Measurements from ENCODE around the gene ANKRD63. TPM values are rescaled to one million over a fixed set of nuclear protein-coding genes. Genes with fewer than 3 reads are reported as not detected.

ANKRD63 gene
- 0.04 TPM for polyA plus RNA-seq (2013, experiment 1 of 2)
- 0.06 TPM for polyA plus RNA-seq (2013, experiment 2 of 2)

DNA sequence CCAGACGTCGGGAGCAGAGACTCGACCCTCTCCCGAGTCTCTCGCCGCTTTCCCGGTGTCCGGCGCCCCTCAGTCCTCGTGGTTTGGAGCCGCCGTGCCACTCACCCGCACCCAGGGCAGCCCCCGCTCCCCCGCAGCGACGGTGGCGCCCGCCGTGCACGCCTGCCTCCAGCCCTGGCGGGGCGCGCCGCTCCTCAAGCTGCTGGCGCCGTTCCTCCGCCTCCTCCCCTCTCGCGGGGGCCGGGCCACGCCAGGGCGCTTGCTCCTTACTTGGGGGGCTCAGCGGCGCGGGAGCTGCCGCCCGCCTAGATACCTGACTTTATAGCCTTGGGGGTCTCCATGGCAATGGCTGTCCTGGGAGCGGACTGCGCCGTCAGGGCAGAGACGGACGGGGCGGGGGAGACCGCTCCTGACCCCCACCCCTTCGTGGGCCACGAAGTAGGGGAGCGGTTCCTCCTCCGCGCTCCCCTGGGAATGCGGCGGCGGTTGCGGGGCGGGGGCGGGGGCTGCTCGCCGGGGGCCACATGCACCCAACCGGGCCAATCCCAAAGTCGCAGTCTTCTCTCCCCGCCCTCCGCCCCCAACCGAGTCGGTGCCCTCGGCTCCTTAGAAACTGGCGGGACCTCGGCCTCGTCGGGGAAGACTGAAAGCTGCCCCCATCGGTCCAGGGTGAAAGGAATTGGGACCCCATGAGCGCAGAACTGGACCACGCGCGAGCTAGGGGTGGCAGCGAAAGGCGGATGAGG is at the start of gene ANKRD63:
Gene ANKRD63 (minus strand): TSS at position 196 of the 746 bp plus-strand sequence. CDS start 478 bp downstream, outside the sequence.
- Histone ChIP-seq H3K27me3 (ENCODE audit: insufficient read depth, low read length, poor library complexity) (peaks cover 21% of the 10 kb centered on the region), H3K4me3 (ENCODE audit: low read length) (no peak within 1 kb of the TSS), H2BK120ac (ENCODE audit: low read depth, low read length) (no peak within 1 kb of the TSS), H2AK5ac (ENCODE audit: low read length) (no peak within 1 kb of the TSS), H3K36me3 (ENCODE audit: control insufficient read depth, insufficient read depth, low read length) (no peaks in the 10 kb centered on the region), H2BK5ac (ENCODE audit: low read length) (no peak within 1 kb of the TSS), H3K4me1 (ENCODE audit: control insufficient read depth, low read depth, low read length) (peaks cover 17% of the 10 kb centered on the region), H4K5ac (ENCODE audit: low read length) (no peak within 1 kb of the TSS), H4K8ac (ENCODE audit: low read depth, low read length) (no peak within 1 kb of the TSS), H3K56ac (ENCODE audit: low read length) (peak within 1 kb of the TSS; percentile 76), H3K18ac (ENCODE audit: low read length) (no peak within 1 kb of the TSS), H3K27ac (ENCODE audit: low read depth, low read length) (no peak within 1 kb of the TSS), H3K4ac (ENCODE audit: low read depth, low read length) (no peak within 1 kb of the TSS), H3K23ac (ENCODE audit: low read length) (no peak within 1 kb of the TSS), H3K4me2 (ENCODE audit: low read length) (peak within 1 kb of the TSS; percentile 15), H3K9ac (ENCODE audit: low read length) (peak within 1 kb of the TSS; percentile 44), H3K79me2 (ENCODE audit: control insufficient read depth, insufficient read depth, low read length) (no peaks in the 10 kb centered on the region), H2BK15ac (replicated peaks; ENCODE audit: low read depth) (no peak within 1 kb of the TSS), H3K79me1 (ENCODE audit: low read length) (no peaks in the 10 kb centered on the region)
- DNase-seq = no peak
- WGBS (ENCODE audit: extremely low coverage, insufficient coverage, low lambda C conversion rate) = no CpG with 5 or more reads among the region's 76 CpGs

GRCh38 chr15:40332113-40332781 is 49.4 kb upstream of the ANKRD63 start:
- no peak overlapping the region for H2BK5ac ChIP-seq (ENCODE audit: low read length)
- no peak overlapping the region for H3K23ac ChIP-seq (ENCODE audit: low read length)
- no CpG with 5 or more reads among the region's 8 CpGs for WGBS (ENCODE audit: extremely low coverage, insufficient coverage, low lambda C conversion rate)
- DNase-seq = no peak
- H4K5ac ChIP-seq (ENCODE audit: low read length) = no peak overlapping the region
- H3K36me3 ChIP-seq (ENCODE audit: control insufficient read depth, insufficient read depth, low read length) = no peaks in the 10 kb centered on the region
- no peak overlapping the region for H2BK120ac ChIP-seq (ENCODE audit: low read depth, low read length)
- H3K9ac ChIP-seq (ENCODE audit: low read length) = no peak overlapping the region
- no peak overlapping the region for H3K56ac ChIP-seq (ENCODE audit: low read length)
- H3K4me3 ChIP-seq (ENCODE audit: low read length) = no peak overlapping the region
- no peak overlapping the region for H3K4ac ChIP-seq (ENCODE audit: low read depth, low read length)
- H3K79me2 ChIP-seq (ENCODE audit: control insufficient read depth, insufficient read depth, low read length) = no peaks in the 10 kb centered on the region
- H3K79me1 ChIP-seq (ENCODE audit: low read length) = no peaks in the 10 kb centered on the region
- peaks cover 7% of the 10 kb centered on the region for H3K4me1 ChIP-seq (ENCODE audit: control insufficient read depth, low read depth, low read length)
- H2AK5ac ChIP-seq (ENCODE audit: low read length) = no peak overlapping the region
- no peak overlapping the region for H4K8ac ChIP-seq (ENCODE audit: low read depth, low read length)
- no peak overlapping the region for H3K27ac ChIP-seq (ENCODE audit: low read depth, low read length)
- no peak overlapping the region for H2BK15ac ChIP-seq (replicated peaks; ENCODE audit: low read depth)
- no peak overlapping the region for H3K18ac ChIP-seq (ENCODE audit: low read length)
- H3K4me2 ChIP-seq (ENCODE audit: low read length) = no peak overlapping the region
- no peaks in the 10 kb centered on the region for H3K27me3 ChIP-seq (ENCODE audit: insufficient read depth, low read length, poor library complexity)

- no peak overlapping the region for H3K4ac ChIP-seq (ENCODE audit: low read depth, low read length)
- H4K5ac ChIP-seq (ENCODE audit: low read length) = no peak overlapping the region
- WGBS (ENCODE audit: extremely low coverage, insufficient coverage, low lambda C conversion rate) = no CpG with 5 or more reads among the region's 7 CpGs
- no peak overlapping the region for H3K23ac ChIP-seq (ENCODE audit: low read length)
- no peak overlapping the region for H4K8ac ChIP-seq (ENCODE audit: low read depth, low read length)
- no peak overlapping the region for H3K18ac ChIP-seq (ENCODE audit: low read length)
- DNase-seq = no peak
- H3K27ac ChIP-seq (ENCODE audit: low read depth, low read length) = no peak overlapping the region
- no peaks in the 10 kb centered on the region for H3K27me3 ChIP-seq (ENCODE audit: insufficient read depth, low read length, poor library complexity)
- no peak overlapping the region for H2BK120ac ChIP-seq (ENCODE audit: low read depth, low read length)
- H3K4me1 ChIP-seq (ENCODE audit: control insufficient read depth, low read depth, low read length) = peaks cover 13% of the 10 kb centered on the region
- H3K79me2 ChIP-seq (ENCODE audit: control insufficient read depth, insufficient read depth, low read length) = no peaks in the 10 kb centered on the region
- no peak overlapping the region for H3K4me2 ChIP-seq (ENCODE audit: low read length)
- no peak overlapping the region for H2BK15ac ChIP-seq (replicated peaks; ENCODE audit: low read depth)
- no peak overlapping the region for H3K56ac ChIP-seq (ENCODE audit: low read length)
- H3K79me1 ChIP-seq (ENCODE audit: low read length) = no peaks in the 10 kb centered on the region
- H3K9ac ChIP-seq (ENCODE audit: low read length) = no peak overlapping the region
- no peaks in the 10 kb centered on the region for H3K36me3 ChIP-seq (ENCODE audit: control insufficient read depth, insufficient read depth, low read length)
- no peak overlapping the region for H3K4me3 ChIP-seq (ENCODE audit: low read length)
- no peak overlapping the region for H2BK5ac ChIP-seq (ENCODE audit: low read length)
- H2AK5ac ChIP-seq (ENCODE audit: low read length) = no peak overlapping the region
Measured at GRCh38 chr15:40331637-40332036, 48.8 kb upstream of the ANKRD63 start.

DNA sequence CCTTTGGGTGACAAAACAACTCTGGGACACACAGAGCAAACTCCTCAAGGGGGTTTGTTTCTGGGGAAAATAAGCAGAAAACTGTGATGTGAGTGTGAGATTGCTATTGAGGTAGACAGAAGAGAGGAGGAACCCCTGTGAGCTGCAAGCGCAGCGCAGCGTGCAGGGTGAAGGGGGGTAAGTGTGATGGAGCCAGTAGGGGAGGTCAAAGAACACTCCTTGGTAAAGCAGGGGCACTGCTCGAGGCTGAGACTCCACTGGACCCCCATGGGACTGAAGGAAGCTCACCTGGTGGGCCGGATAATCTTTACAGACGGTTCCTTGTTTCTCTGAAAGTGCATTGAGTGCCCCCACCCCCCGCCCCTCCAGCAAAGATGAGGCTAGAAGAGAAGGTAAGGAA is 48.2 kb upstream of the ANKRD63 start:
- Histone ChIP-seq H3K79me1 (ENCODE audit: low read length) (no peaks in the 10 kb centered on the region), H2AK5ac (ENCODE audit: low read length) (no peak overlapping the region), H4K5ac (ENCODE audit: low read length) (no peak overlapping the region), H3K4me3 (ENCODE audit: low read length) (no peak overlapping the region), H4K8ac (ENCODE audit: low read depth, low read length) (no peak overlapping the region), H3K56ac (ENCODE audit: low read length) (no peak overlapping the region), H3K4ac (ENCODE audit: low read depth, low read length) (no peak overlapping the region), H3K4me1 (ENCODE audit: control insufficient read depth, low read depth, low read length) (peaks cover 13% of the 10 kb centered on the region), H3K79me2 (ENCODE audit: control insufficient read depth, insufficient read depth, low read length) (no peaks in the 10 kb centered on the region), H3K4me2 (ENCODE audit: low read length) (no peak overlapping the region), H3K9ac (ENCODE audit: low read length) (no peak overlapping the region), H3K36me3 (ENCODE audit: control insufficient read depth, insufficient read depth, low read length) (no peaks in the 10 kb centered on the region), H3K27me3 (ENCODE audit: insufficient read depth, low read length, poor library complexity) (no peaks in the 10 kb centered on the region), H2BK15ac (replicated peaks; ENCODE audit: low read depth) (no peak overlapping the region), H2BK5ac (ENCODE audit: low read length) (no peak overlapping the region), H3K18ac (ENCODE audit: low read length) (no peak overlapping the region), H3K23ac (ENCODE audit: low read length) (no peak overlapping the region), H3K27ac (ENCODE audit: low read depth, low read length) (no peak overlapping the region), H2BK120ac (ENCODE audit: low read depth, low read length) (no peak overlapping the region)
- no CpG with 5 or more reads among the region's 7 CpGs for WGBS (ENCODE audit: extremely low coverage, insufficient coverage, low lambda C conversion rate)
- no peak for DNase-seq

DNA sequence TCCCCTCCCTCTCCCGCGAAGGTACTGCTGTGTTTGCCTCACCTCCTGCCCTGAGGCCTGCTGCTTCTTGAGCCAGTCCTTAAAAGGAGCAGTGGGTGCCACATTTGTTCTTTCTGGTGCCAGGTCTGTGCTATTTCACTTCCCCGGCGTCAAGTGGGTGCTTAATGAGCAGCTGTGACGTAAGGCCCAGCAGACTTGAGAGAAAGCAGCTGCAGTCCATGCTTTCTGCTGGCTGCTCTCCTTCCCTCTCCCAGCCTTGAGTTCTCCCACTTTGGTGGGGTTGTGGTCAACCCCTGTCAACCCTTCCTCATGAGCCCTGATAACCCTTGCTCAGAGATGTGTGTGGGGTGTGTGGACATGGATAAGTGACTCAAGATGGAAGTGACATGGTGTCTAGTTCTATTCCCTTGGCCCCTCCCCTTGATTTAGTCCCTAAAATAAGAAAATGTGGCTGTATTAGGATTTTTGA is 47.5 kb upstream of the ANKRD63 start:
- no CpG with 5 or more reads among the region's 5 CpGs for WGBS (ENCODE audit: extremely low coverage, insufficient coverage, low lambda C conversion rate)
- Histone ChIP-seq H3K56ac (ENCODE audit: low read length) (no peak overlapping the region), H3K79me1 (ENCODE audit: low read length) (no peaks in the 10 kb centered on the region), H2BK120ac (ENCODE audit: low read depth, low read length) (no peak overlapping the region), H3K79me2 (ENCODE audit: control insufficient read depth, insufficient read depth, low read length) (no peaks in the 10 kb centered on the region), H3K27ac (ENCODE audit: low read depth, low read length) (no peak overlapping the region), H4K5ac (ENCODE audit: low read length) (no peak overlapping the region), H3K23ac (ENCODE audit: low read length) (no peak overlapping the region), H3K9ac (ENCODE audit: low read length) (no peak overlapping the region), H3K4me2 (ENCODE audit: low read length) (no peak overlapping the region), H2AK5ac (ENCODE audit: low read length) (no peak overlapping the region), H2BK5ac (ENCODE audit: low read length) (no peak overlapping the region), H3K4me1 (ENCODE audit: control insufficient read depth, low read depth, low read length) (peaks cover 13% of the 10 kb centered on the region), H3K18ac (ENCODE audit: low read length) (no peak overlapping the region), H3K4ac (ENCODE audit: low read depth, low read length) (no peak overlapping the region), H3K4me3 (ENCODE audit: low read length) (no peak overlapping the region), H2BK15ac (replicated peaks; ENCODE audit: low read depth) (no peak overlapping the region), H4K8ac (ENCODE audit: low read depth, low read length) (no peak overlapping the region), H3K27me3 (ENCODE audit: insufficient read depth, low read length, poor library complexity) (no peaks in the 10 kb centered on the region), H3K36me3 (ENCODE audit: control insufficient read depth, insufficient read depth, low read length) (no peaks in the 10 kb centered on the region)
- no peak for DNase-seq
